HEK293 (cell line): ENCODE results near the gene NOP56.
A peak's percentile ranks its signal among the peaks of the same experiment; 100 is the strongest.

ENCODE experiments used
- BCL6B ChIP-seq: fragments of 450-650 bp; formaldehyde crosslinking; IDR thresholded peaks from 2 replicates; pipeline ENCODE4 v1.5.1; 2017; ENCODE audit warnings: missing biosample characterization, missing genetic modification characterization
- EGR2 ChIP-seq: fragments of 450-650 bp; formaldehyde crosslinking; IDR thresholded peaks from 2 replicates; pipeline ENCODE4 v1.5.1; 2016; ENCODE audit warnings: low read depth, missing biosample characterization, missing genetic modification characterization
- ELK4 ChIP-seq: IDR thresholded peaks from 2 replicates; pipeline ENCODE4 v1.6.1; 2011; ENCODE audit warnings: mild to moderate bottlenecking, low read depth, low read length, borderline replicate concordance
- GLI2 ChIP-seq: fragments of 450-650 bp; formaldehyde crosslinking; IDR thresholded peaks from 2 replicates; pipeline ENCODE4; 2017; ENCODE audit warnings: missing biosample characterization, missing genetic modification characterization, low read depth, borderline replicate concordance
- KLF1 ChIP-seq: fragments of 450-650 bp; formaldehyde crosslinking; IDR thresholded peaks from 2 replicates; pipeline ENCODE4 v1.5.1; 2016; ENCODE audit warnings: missing biosample characterization, missing genetic modification characterization
- KLF16 ChIP-seq: fragments of 450-650 bp; formaldehyde crosslinking; IDR thresholded peaks from 2 replicates; pipeline ENCODE4 v1.5.1; 2017; ENCODE audit warnings: missing biosample characterization, missing genetic modification characterization
- KLF9 ChIP-seq: fragments of 450-650 bp; formaldehyde crosslinking; IDR thresholded peaks from 2 replicates; pipeline ENCODE4 v1.5.1; 2016; ENCODE audit warnings: missing biosample characterization, missing genetic modification characterization, low read depth
- SP7 ChIP-seq: fragments of 450-650 bp; formaldehyde crosslinking; IDR thresholded peaks from 2 replicates; pipeline ENCODE4 v1.5.1; 2016; ENCODE audit warnings: missing biosample characterization, missing genetic modification characterization
- ZEB2 ChIP-seq: fragments of 450-650 bp; formaldehyde crosslinking; IDR thresholded peaks from 2 replicates; pipeline ENCODE4 v1.5.1; 2016; ENCODE audit warnings: missing biosample characterization, missing genetic modification characterization
- ZNF10 ChIP-seq: fragments of 450-650 bp; formaldehyde crosslinking; IDR thresholded peaks from 2 replicates; pipeline ENCODE4 v1.5.1; 2017; ENCODE audit warnings: missing biosample characterization, missing genetic modification characterization
- ZNF16 ChIP-seq: fragments of 450-650 bp; formaldehyde crosslinking; IDR thresholded peaks from 2 replicates; pipeline ENCODE4 v1.5.1; 2016; ENCODE audit warnings: low read depth, missing biosample characterization, missing genetic modification characterization
- ZNF174 ChIP-seq: fragments of 450-650 bp; formaldehyde crosslinking; IDR thresholded peaks from 2 replicates; pipeline ENCODE4 v1.5.0; 2017; ENCODE audit warnings: missing biosample characterization, mild to moderate bottlenecking, missing genetic modification characterization
- ZNF23 ChIP-seq: fragments of 450-650 bp; formaldehyde crosslinking; IDR thresholded peaks from 2 replicates; pipeline ENCODE4 v1.5.1; 2016; ENCODE audit warnings: missing biosample characterization, missing genetic modification characterization, borderline replicate concordance
- ZNF324 ChIP-seq: fragments of 450-650 bp; formaldehyde crosslinking; IDR thresholded peaks from 2 replicates; pipeline ENCODE4 v1.5.1; 2016; ENCODE audit warnings: missing biosample characterization, missing genetic modification characterization
- ZNF341 ChIP-seq: fragments of 450-650 bp; formaldehyde crosslinking; IDR thresholded peaks from 2 replicates; pipeline ENCODE4; 2016; ENCODE audit warnings: low read depth, missing biosample characterization, missing genetic modification characterization
- ZNF354C ChIP-seq: fragments of 450-650 bp; formaldehyde crosslinking; IDR thresholded peaks from 2 replicates; pipeline ENCODE4 v1.5.1; 2016; ENCODE audit warnings: missing biosample characterization, missing genetic modification characterization, low read depth, borderline replicate concordance
- ZNF426 ChIP-seq: fragments of 450-650 bp; formaldehyde crosslinking; IDR thresholded peaks from 2 replicates; pipeline ENCODE4 v1.5.1; 2017; ENCODE audit warnings: missing biosample characterization, missing genetic modification characterization, mild to moderate bottlenecking, inconsistent platforms, moderate library complexity
- ZNF571 ChIP-seq: fragments of 450-650 bp; formaldehyde crosslinking; IDR thresholded peaks from 2 replicates; pipeline ENCODE4 v1.5.0; 2017; ENCODE audit warnings: missing biosample characterization, missing genetic modification characterization
- ZNF600 ChIP-seq: fragments of 450-650 bp; formaldehyde crosslinking; IDR thresholded peaks from 2 replicates; pipeline ENCODE4 v1.5.1; 2016; ENCODE audit warnings: missing biosample characterization, missing genetic modification characterization
- ZNF624 ChIP-seq: fragments of 450-650 bp; formaldehyde crosslinking; IDR thresholded peaks from 2 replicates; pipeline ENCODE4 v1.5.1; 2017; ENCODE audit warnings: missing biosample characterization, missing genetic modification characterization
- ZNF660 ChIP-seq: fragments of 450-650 bp; IDR thresholded peaks from 2 replicates; pipeline ENCODE4 v1.5.1; 2018; ENCODE audit warnings: missing biosample characterization, mild to moderate bottlenecking, missing genetic modification characterization
- ZNF670 ChIP-seq: fragments of 450-650 bp; formaldehyde crosslinking; IDR thresholded peaks from 2 replicates; pipeline ENCODE4 v1.5.1; 2016; ENCODE audit warnings: missing biosample characterization, missing genetic modification characterization, low read depth
- ZNF791 ChIP-seq: fragments of 450-650 bp; formaldehyde crosslinking; IDR thresholded peaks from 2 replicates; pipeline ENCODE4 v1.5.1; 2016; ENCODE audit warnings: missing biosample characterization, missing genetic modification characterization
- TF ChIP-seq, protein P1 (sequence below): fragments of 450-650 bp; formaldehyde crosslinking; optimal IDR thresholded peaks from 2 replicates; pipeline ENCODE3; 2016; ENCODE audit warnings: missing biosample characterization, mild to moderate bottlenecking, missing genetic modification characterization
- TF ChIP-seq, protein P2 (sequence below): fragments of 450-650 bp; formaldehyde crosslinking; IDR thresholded peaks from 2 replicates; pipeline ENCODE4 v1.5.0; 2017; ENCODE audit warnings: missing biosample characterization, missing genetic modification characterization, borderline replicate concordance
- TF ChIP-seq, protein P3 (sequence below): fragments of 450-650 bp; formaldehyde crosslinking; IDR thresholded peaks from 2 replicates; pipeline ENCODE4 v1.5.1; 2016; ENCODE audit warnings: missing biosample characterization, missing genetic modification characterization
- TF ChIP-seq, protein P4 (sequence below): fragments of 450-650 bp; formaldehyde crosslinking; IDR thresholded peaks from 2 replicates; pipeline ENCODE4 v1.5.1; 2017; ENCODE audit warnings: missing biosample characterization, missing genetic modification characterization
- TF ChIP-seq, protein P5 (sequence below): fragments of 450-650 bp; formaldehyde crosslinking; IDR thresholded peaks from 2 replicates; pipeline ENCODE4 v1.5.1; 2016; ENCODE audit warnings: missing biosample characterization, missing genetic modification characterization

NOP56 gene

GRCh38 chr20:2693286-2694007 is 41.0 kb downstream of the NOP56 start (continued):
- TF ChIP-seq ELK4 (no peak), ZNF670 (no peak), KLF1 (no peak), SP7 (no peak), ZNF10 (tag by site-specific recombination) (no peak), ZNF341 (tag by site-specific recombination) (no peak), ZEB2 (no peak), ZNF571 (no peak), ZNF660 (tag by site-specific recombination) (no peak), ZNF23 (tag by site-specific recombination) (no peak), GLI2 (tag by site-specific recombination) (no peak), ZNF426 (tag by site-specific recombination) (no peak), EGR2 (tag by site-specific recombination) (no peak), BCL6B (no peak), ZNF600 (no peak; the same call in 1 of the 2 replicates), ZNF16 (tag by site-specific recombination) (no peak), ZNF791 (no peak), KLF16 (tag by site-specific recombination) (no peak), ZNF624 (tag by site-specific recombination) (no peak), ZNF174 (no peak), KLF9 (tag by site-specific recombination) (no peak), ZNF354C (tag by site-specific recombination) (no peak), ZNF324 (tag by site-specific recombination) (no peak)
- TF ChIP-seq, protein P1, sequence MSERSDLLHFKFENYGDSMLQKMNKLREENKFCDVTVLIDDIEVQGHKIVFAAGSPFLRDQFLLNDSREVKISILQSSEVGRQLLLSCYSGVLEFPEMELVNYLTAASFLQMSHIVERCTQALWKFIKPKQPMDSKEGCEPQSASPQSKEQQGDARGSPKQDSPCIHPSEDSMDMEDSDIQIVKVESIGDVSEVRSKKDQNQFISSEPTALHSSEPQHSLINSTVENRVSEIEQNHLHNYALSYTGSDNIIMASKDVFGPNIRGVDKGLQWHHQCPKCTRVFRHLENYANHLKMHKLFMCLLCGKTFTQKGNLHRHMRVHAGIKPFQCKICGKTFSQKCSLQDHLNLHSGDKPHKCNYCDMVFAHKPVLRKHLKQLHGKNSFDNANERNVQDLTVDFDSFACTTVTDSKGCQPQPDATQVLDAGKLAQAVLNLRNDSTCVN (tag by site-specific recombination): peak; percentile 80
- TF ChIP-seq, protein P2, sequence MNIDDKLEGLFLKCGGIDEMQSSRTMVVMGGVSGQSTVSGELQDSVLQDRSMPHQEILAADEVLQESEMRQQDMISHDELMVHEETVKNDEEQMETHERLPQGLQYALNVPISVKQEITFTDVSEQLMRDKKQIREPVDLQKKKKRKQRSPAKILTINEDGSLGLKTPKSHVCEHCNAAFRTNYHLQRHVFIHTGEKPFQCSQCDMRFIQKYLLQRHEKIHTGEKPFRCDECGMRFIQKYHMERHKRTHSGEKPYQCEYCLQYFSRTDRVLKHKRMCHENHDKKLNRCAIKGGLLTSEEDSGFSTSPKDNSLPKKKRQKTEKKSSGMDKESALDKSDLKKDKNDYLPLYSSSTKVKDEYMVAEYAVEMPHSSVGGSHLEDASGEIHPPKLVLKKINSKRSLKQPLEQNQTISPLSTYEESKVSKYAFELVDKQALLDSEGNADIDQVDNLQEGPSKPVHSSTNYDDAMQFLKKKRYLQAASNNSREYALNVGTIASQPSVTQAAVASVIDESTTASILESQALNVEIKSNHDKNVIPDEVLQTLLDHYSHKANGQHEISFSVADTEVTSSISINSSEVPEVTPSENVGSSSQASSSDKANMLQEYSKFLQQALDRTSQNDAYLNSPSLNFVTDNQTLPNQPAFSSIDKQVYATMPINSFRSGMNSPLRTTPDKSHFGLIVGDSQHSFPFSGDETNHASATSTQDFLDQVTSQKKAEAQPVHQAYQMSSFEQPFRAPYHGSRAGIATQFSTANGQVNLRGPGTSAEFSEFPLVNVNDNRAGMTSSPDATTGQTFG (tag by site-specific recombination): no peak
- TF ChIP-seq, protein P3, sequence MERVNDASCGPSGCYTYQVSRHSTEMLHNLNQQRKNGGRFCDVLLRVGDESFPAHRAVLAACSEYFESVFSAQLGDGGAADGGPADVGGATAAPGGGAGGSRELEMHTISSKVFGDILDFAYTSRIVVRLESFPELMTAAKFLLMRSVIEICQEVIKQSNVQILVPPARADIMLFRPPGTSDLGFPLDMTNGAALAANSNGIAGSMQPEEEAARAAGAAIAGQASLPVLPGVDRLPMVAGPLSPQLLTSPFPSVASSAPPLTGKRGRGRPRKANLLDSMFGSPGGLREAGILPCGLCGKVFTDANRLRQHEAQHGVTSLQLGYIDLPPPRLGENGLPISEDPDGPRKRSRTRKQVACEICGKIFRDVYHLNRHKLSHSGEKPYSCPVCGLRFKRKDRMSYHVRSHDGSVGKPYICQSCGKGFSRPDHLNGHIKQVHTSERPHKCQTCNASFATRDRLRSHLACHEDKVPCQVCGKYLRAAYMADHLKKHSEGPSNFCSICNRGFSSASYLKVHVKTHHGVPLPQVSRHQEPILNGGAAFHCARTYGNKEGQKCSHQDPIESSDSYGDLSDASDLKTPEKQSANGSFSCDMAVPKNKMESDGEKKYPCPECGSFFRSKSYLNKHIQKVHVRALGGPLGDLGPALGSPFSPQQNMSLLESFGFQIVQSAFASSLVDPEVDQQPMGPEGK (tag by site-specific recombination): peak; percentile 16; the same call in 1 of the 2 replicates
- TF ChIP-seq, protein P4, sequence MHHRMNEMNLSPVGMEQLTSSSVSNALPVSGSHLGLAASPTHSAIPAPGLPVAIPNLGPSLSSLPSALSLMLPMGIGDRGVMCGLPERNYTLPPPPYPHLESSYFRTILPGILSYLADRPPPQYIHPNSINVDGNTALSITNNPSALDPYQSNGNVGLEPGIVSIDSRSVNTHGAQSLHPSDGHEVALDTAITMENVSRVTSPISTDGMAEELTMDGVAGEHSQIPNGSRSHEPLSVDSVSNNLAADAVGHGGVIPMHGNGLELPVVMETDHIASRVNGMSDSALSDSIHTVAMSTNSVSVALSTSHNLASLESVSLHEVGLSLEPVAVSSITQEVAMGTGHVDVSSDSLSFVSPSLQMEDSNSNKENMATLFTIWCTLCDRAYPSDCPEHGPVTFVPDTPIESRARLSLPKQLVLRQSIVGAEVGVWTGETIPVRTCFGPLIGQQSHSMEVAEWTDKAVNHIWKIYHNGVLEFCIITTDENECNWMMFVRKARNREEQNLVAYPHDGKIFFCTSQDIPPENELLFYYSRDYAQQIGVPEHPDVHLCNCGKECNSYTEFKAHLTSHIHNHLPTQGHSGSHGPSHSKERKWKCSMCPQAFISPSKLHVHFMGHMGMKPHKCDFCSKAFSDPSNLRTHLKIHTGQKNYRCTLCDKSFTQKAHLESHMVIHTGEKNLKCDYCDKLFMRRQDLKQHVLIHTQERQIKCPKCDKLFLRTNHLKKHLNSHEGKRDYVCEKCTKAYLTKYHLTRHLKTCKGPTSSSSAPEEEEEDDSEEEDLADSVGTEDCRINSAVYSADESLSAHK (tag by site-specific recombination): no peak
- TF ChIP-seq, protein P5, sequence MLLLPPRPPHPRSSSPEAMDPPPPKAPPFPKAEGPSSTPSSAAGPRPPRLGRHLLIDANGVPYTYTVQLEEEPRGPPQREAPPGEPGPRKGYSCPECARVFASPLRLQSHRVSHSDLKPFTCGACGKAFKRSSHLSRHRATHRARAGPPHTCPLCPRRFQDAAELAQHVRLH (tag by site-specific recombination): no peak
